ENCODE measurements around the gene LDLRAD4.

Gene LDLRAD4

DNA sequence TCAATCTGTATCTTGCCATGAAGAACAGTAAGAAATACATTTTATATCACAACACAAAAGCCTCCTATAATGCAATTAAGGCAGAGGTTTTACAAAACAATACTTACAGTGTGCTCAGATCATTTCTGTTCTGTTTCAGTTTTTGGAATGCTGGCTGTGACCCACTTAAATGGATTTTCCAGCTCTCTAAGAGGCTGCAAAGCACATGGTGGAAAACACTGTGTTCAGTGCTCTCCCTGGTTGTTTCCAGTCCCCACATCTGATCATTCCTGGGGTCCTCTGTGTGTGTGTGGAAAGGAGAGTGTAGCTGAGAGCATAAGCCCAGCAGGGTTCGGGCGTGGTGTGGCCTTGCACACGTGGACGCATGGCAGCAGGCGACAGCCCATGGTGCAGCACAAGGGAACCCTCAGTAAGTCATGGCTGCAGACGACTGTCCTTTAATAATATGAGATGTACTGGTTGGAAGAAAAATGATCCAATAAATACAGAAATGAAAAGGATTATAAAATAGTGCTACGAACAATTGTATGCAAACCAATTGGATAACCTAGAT, 412.2 kb downstream of the LDLRAD4 start:
- no peak for DNase-seq (ENCODE audit: low spot score)

DNA sequence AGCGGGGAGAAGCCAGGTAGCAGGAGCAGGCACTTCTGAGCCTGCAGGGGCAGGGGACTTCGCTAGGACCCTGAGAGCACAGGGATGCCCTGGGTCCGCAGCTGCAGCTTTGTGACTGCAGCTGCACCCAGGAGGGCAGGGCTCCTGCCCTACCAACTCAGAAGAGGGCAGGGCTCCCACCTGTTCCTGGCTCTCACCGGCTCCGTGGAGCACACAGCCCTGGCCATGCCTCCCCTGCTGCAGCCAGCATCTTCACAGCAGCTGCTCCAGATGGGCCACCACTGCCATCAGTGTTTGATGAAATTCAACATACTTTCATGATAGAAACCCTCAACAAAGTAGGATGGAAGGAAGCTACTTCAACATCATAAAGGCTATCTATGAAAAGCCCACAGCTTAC, 415.1 kb downstream of the LDLRAD4 start:
- no peak for DNase-seq (ENCODE audit: low spot score)

DNA sequence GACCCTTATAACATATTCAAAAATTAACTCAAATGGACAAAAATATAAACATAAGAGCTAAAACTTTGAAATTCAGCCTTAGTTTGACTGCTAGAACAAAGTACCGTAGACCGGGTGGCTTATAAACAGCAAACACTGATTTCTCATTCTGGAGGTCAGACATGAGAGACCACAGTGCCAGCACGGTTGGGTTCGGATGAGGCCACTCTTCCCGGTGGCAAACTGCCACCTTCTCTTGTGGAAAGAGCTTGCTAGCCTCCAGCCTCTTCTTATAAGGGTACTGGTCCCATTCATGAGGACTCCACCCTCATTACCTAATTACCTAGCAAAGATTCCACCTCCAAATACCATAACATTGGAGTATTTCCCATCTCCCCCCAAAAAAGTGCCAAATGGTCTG, 416.5 kb downstream of the LDLRAD4 start:
- no peak for DNase-seq (ENCODE audit: low spot score)

DNA sequence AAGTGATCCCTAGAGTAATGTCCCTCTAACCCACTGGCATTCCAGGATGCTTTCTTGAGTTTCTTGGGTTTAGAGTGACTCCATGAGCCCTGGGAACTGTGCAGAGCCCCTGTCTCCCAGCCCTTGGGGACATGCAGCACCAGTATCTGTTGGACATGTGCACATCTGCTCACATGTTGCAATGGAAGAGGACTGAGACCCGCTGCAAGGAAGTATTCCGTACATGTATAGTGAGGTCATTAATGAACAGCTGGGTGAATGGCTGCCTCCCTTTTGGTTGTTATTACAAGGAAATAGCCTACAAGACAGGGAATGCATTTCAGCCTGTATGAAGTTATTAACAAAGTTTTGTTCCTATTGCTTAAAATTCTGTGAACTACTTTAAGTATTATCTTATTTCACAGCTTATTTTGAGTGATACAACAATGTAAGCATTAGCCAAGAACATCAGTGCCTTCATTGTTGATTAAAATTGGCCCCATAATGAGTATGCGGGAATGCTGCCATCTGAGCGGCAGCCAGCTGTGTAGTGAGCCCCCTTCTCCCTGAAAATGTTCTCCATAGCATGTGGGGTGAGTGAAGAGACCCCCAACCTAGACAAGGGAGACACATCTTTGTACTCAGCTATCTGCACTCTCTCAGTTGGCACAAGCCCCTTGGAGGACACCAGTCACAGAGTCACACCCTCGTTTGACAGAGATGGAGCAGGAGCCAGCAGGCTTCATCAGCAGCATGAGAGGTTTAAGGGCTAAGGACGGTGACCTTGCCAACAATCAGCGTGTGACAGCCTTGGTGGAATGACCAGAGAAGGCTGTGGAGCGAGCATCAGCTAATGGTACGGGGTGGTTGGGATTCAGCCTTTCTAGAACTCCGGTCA, 420.4 kb downstream of the LDLRAD4 start:
- DNase-seq (ENCODE audit: low spot score) = no peak

DNA sequence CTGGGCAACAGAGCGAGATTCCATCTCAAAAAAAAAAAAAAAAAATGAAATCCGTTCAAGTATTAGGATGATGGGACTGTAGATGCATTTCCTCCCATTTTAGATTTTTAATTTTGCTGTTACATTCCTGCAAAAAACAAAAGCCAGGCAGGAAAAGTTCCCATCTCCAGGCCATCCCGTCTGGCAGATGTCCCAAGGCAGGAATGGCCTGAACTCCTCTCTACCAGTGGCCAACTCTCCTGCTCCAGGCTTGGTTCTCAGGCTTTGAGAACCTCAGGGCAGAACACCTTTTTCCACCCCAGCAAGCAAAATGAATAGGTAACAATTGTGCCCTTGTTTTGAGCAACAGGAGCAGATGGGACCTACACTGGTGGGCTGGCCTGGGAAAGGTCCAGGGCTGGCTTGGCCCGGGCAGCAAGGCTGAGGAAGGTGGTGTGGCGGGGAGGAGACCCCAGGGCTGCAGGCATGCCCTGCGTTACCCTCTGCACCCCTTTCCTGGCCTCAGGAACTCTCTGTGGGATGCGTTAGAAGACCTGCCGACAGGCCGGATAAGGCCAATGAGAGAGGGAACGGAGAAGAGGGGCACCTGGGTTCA, 421.8 kb downstream of the LDLRAD4 start:
- no peak for DNase-seq (ENCODE audit: low spot score)

DNA sequence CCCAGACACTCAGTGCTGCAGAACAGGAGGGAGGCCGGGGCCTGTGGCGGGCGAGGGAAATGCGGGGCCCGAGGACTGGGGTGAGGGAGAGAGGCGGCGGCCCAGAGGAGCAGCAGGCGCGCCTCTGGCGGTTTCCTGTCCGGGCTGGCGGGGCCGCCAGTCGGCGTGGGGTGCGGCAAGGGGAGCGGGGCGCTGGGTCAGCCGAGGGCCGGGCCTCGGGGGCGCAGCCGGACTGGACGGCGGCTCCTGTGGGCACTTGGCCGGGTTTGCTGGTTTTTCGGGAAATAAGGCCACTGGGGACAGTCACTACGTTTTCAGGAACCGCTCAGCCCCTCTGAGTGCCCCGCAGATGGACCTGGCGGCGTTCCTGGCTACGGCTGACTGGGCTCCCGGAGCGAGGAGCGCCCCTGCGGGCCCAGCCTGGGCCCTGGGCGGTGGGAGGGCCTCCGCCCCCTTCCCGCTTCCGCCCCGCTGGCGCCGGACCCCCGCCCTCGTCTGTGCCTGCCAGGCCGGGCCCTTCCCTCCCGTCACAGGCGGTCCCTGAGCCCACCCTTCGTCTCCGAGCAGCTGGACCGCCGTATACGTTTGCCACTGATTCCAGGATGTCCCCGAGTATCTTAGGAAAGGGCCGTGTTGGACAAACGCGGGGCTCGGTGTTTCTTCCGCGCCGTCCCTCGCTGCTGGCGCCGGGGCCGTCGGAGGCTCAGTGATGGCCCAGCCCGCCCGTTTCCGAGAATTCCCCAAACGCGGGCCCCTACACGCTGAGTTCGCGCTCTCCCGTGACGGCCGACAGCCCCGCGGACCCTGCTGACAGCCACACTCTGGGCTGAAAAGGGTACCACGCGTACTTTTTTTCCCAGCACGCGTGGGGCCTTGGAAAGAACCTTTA, 423.2 kb downstream of the LDLRAD4 start:
- DNase-seq (ENCODE audit: low spot score) = no peak

DNA sequence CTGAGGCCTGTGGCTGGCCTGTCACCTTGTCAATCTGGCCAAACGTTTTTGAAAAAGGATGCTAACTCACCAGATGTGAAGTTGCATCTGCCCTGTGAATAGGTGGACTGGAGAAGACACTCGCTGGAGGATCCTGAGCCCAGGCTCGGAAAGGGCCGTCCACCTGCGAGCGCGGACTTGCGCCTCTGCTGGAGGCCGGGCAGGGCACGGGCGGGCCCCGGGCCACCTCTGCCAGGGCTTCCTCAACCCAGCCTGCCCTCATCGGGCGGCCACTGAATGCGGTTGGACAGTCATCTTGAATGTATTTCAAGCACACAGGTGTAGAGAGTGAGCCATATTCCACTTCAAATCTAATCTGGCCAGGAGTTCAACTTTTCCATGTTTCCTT, 423.9 kb downstream of the LDLRAD4 start:
- no peak for DNase-seq (ENCODE audit: low spot score)

DNA sequence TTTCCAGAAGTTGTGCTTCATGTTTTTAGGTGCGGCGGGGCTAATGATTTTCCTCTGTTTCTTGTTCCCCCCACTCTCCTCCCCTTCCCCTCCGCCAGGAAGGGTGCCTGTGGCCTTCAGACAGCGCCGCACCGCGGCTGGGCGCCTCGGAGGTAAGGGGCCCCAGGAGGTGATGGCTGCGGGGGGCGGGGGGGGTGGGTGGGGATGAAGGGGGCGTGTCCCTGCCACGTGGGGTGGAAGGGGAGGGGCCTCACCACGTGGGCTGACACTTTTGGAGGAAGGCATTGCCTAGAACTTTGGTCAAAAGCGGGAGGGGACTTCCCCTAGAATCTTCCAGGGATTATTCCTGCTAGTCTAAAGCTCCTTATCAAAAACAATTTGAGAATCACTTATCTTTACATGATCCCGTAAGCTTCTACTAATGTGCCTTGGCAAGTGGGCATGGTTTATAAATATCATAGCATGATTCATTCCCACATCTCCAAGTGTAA, 424.7 kb downstream of the LDLRAD4 start:
- DNase-seq (ENCODE audit: low spot score) = no peak

DNA sequence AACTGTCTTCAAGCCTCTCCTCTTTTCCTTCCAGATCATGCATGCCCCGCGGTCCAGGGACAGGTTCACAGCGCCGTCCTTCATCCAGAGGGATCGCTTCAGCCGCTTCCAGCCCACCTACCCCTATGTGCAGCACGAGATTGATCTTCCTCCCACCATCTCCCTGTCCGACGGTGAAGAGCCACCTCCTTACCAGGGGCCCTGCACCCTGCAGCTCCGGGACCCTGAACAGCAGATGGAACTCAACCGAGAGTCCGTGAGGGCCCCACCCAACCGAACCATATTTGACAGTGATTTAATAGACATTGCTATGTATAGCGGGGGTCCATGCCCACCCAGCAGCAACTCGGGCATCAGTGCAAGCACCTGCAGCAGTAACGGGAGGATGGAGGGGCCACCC, 426.5 kb downstream of the LDLRAD4 start:
- no peak for DNase-seq (ENCODE audit: low spot score)

DNA sequence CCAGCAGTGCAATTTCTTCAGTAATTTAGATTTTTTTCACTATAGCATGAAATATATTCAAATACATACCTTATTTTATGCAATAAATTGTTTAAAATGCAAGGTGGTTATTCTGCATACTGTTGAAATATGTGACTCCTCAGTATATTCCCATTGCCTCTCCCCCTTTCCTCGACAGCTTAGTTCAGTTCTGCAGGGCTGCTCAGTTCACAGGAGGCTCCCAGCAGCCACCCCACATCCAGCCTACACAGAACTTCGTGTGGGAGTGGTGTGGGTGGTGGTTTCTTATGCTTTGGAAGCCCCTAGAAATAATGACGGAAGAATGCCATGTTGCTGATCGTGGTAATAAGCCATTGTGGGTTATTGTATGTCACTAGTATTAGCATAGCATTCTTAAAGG, 428.1 kb downstream of the LDLRAD4 start:
- no peak for DNase-seq (ENCODE audit: low spot score)

DNA sequence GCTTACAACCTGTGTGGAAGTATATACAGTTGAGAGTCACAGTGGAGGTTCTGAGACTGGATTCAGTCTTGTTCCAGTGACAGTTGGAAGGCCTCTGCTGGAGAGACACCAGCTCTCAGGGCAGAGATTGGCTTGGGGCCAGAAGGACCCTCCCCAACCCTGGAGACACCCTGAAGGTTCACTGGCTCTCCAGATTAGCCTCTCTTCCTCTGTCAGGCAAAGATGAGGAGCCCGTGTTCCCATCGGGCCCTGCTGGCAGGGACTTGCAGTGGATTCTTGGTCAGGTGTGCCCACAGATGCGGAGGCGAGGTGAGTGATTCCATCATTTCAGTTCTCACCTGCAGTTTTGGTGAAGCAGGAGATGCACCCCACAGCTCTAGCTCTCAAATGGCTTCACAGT, 429.2 kb downstream of the LDLRAD4 start:
- no peak for DNase-seq (ENCODE audit: low spot score)

DNA sequence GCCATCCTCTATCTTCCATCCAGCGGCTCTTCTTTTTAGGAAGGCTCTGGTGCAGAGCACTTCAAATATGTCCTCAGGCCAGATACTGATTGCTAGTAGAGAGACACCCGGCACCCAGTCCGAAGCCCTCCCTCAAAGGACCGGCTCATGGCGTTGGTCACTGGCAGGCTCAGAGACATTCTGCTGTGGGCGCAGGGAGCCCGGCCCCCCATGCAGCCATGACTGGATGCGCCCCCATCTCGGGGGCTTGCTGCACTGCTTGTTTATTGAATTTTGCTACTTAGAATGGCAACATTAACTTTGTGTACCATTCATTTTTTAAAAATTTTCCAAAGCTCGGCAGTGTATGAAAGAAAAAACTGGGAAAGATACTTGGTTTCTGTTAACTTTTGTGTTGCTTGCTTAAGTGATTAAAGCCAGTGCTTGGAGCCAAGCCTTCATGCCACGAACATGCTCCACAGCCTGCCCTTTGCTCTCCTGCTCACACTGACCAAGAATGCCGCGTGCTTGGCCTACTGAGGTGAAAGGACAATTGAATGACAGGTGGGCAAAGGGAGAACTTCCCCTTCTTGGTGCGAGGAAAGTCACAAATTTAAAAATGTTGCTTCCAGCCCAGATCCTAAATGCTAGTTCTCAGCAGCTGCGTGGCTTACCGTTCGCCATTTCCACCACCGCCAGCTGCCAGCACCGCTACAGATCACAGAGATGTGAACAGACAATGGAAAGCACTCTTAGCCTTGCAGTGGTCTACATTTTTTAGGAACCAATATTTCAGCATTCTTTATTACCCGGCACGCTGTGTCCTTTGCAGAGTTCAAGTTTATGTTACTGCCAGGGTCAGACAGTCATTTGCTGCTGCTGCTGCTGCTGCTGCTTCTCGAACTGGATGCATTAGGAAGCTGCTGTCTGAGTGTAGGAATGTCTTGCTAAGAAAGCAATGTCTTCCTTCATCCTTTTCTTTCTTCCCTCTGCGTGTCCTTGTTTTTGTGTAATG, 431.1 kb downstream of the LDLRAD4 start:
- DNase-seq (ENCODE audit: low spot score) = no peak

DNA sequence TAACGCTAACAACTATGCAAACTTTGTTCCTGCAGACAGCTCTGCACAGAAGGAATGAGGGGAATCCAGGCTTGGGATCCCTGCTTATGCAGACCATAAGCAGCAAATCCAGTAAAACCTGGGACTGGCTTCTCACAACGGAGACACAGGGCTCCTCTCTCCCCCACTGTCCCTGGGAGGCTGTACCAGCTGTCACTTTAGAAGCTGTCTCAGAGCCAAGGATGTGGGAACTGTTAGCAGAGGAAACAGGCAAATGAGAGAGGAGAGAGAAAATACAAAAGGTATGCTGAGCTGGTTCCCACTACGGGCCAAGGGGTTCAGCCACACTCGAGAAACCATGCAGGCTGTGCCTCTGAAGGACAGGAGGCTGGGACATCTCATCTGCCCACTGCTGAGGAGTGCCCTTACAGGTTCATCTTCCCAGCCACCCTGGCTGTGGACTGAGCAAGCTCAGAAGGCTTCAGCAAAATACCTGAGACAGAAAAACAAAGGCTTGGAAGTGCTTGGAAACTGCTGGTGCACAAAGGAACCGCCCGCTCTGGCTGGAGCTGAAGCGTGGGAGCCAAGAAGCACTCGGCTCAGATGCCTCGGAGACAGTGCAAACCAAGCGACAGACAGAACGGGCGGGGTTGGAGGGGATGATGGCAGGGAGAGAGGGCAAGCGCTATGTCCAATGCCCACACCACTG, 435.3 kb downstream of the LDLRAD4 start:
- DNase-seq (ENCODE audit: low spot score) = no peak

DNA sequence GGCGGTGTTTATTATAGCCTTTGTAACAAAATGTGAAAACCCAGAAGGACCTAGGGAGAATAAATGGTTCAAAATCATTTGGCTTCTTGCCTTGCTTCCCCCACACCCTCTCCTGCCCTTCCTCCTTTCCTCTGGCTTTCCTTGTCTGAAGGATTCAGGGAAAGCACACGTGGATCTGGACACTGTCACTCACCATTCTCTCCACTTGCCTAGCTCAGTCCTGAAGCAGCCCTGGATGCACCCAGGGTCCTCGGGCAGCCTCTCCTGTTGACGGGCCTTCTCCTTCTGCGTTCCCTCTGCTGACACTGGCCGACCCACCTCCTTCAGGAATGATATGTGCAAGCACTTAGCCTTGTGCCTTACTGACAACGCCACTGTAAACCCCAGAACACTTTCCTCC, 439.4 kb downstream of the LDLRAD4 start:
- no peak for DNase-seq (ENCODE audit: low spot score)

DNA sequence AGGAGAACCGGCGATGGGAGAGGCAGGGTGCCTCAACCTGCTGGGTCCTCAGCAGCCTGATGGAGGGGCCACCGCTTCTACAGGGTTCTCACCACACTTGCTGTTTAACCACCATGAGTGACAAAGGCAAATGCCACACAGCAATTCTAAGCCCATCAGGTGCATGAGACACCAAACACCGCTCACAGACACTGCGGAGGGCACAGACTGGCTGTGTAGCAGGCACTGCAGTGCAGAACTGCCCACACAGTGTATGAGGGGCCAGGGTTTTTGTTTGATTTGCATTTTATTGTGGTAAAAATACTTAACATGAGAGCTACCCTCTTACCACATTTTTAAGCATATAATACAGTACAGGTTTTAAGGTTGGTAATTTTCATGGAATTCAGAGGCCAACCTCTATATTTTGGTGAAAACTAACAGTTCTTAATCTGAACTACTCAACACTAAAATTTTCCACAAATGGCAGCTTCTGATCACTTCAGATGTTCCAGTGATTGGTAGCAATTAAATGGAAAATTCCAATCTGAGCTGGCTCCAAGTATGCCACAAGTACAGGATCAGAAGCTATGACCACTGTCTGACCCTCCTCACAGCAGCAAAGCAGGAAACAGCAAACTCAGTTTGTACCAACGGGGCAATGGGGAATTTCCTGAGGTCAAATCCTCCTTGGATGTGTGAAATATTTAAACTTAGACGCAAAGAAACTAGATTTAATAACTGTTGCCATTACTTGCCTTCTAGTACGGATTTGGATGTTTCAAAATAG, 440.1 kb downstream of the LDLRAD4 start:
- no peak for DNase-seq (ENCODE audit: low spot score)

DNA sequence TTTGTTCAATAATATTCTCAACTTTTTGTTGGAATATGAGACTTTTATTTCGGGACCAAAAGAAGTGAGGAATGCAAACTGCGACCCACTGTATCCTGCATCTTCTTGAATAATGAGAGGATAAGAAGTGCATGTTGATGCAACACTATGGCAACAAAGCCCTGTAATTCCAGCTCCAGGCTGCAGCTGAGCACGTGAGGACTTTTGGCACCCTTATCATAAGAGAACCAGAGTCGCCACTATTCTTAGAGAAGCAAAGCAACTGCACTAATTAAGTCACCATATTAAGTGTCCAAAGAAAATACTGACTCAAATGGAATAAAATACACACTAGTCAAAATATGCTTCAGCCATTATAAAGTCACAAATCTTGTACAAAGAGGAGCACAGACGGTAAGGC, 441.9 kb downstream of the LDLRAD4 start:
- DNase-seq (ENCODE audit: low spot score) = no peak

DNA sequence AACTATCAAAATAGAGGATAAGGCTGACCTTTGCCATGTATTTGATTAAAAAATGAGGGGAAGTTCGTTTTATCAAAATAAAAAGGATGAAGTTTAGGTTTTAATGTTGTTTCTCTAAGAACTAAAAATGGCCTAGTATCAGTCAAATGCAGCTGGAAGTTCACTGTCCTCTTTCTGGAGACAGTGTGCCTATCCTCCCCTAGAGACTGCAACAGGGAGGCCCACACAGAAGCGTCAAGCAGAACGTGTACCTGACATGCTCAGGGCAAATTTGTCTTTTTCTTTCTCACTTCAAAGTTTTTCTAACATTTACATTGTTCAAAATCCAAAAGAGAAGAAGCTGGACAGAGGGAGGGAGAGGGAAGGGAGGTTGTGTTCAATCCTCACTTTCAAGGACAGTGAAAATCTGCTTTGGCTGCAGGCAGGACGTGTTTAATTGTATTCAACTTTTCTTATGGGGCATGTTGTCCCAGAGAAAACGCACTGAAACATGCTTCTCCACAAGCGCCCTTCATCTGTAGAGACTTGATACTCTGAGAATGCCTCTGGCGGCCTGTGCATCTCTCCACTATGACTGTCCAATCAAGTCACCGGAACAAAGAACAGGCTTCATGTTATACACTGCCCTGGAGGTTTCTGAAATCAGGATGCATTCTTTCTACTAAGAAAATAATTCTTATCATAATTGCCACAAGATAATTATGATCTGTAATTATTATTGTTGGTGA, 442.7 kb downstream of the LDLRAD4 start:
- DNase-seq (ENCODE audit: low spot score) = no peak

DNA sequence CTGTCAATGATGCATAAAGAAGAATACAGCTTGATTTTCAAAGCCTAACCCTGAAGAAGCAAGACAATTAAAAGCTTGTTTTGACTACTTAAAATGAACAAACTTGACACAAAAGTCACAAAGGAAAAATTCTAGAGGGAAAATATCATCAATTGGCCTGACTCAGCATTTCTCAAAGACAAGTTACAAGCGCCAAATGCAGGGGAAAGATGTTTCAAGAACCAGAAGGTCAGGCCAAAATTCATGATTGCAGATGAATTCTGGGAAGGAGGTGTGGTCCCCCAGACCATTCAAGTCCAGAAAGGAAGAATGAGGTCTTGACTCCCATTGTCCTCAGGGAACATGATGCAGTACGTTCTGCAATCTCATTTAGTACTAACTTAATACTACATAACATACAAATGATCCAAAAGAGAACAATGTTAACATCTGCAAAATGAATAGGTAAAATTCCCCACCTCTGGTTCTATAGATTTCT, 443.3 kb downstream of the LDLRAD4 start:
- no peak for DNase-seq (ENCODE audit: low spot score)

DNA sequence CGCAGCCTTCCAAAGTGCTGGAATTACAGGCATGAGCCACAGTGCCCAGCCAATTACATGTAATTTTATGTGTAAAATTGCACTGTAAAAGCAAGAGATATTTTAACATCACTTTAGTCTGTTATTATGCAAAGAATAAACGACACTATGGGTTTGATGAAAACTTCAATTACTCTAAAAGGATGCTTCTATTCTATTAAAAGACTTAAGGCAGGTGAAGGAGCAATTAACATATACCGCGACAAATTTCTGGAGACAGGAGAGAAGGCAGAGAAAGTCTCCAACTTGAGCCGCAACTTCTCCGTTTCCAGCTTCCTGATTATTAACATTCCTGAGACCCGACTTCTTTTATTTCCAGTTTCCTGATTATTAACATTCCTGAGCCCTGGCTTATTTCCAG, 454.1 kb downstream of the LDLRAD4 start:
- DNase-seq (ENCODE audit: low spot score) = no peak
